ENCODE data around the gene CYB561D2. TPM values are rescaled to one million over a fixed set of nuclear protein-coding genes. Genes with fewer than 3 reads are reported as not detected.

Gene CYB561D2
- total and polyA plus RNA-seq, 2 of the 13 experiments (the other 11 are each of a cell fraction or from before 2014, with no cell fraction given), result 11.1 to 17.2 TPM

- peak; percentile 99 for TF ChIP-seq ARID4A (CRISPR knock-in tag; IDR thresholded peaks at IDR 0.05; ENCODE audit: borderline replicate concordance)
- peak; percentile 32; the same call in 1 of the 2 replicates for TF ChIP-seq RERE (CRISPR knock-in tag; IDR thresholded peaks at IDR 0.05; ENCODE audit: low read depth)
- peak; percentile 91; the same call in 1 of the 2 replicates for TF ChIP-seq ZNF264 (CRISPR knock-in tag; IDR thresholded peaks at IDR 0.05)
- TF ChIP-seq FOSL1 (CRISPR knock-in tag; IDR thresholded peaks at IDR 0.05; ENCODE audit: borderline replicate concordance), result 0 out of 2 replicates have a peak, but pooled peaks have one; percentile 6
- peak; percentile 86; the same call in 1 of the 2 replicates for TF ChIP-seq ATF5 (CRISPR knock-in tag; IDR thresholded peaks at IDR 0.05; ENCODE audit: low read depth)
- TF ChIP-seq TMF1 (CRISPR knock-in tag; IDR thresholded peaks at IDR 0.05; ENCODE audit: low read depth), result peak; percentile 90; the same call in 1 of the 2 replicates
- TF ChIP-seq ZNF142 (CRISPR knock-in tag; IDR thresholded peaks at IDR 0.05), result peak; percentile 90
- TF ChIP-seq ZUFSP (CRISPR knock-in tag; IDR thresholded peaks at IDR 0.05; ENCODE audit: borderline replicate concordance), result no peak
Measured at GRCh38 chr3:50350527-50351322, at the start of gene CYB561D2, which contains the start of gene NPRL2 (continued).
